HCT116 (cell line): ENCODE results near the gene COL16A1.

ENCODE experiments used
- CBX3 ChIP-seq: IDR thresholded peaks from 2 replicates; pipeline ENCODE4 v1.6.1; 2012; ENCODE audit warnings: low read depth
- CEBPB ChIP-seq: IDR thresholded peaks from 2 replicates; pipeline ENCODE4 v1.6.1; 2012; ENCODE audit warnings: low read depth
- EZH2 ChIP-seq: fragments of 200-600 bp; sonication (generic); IDR thresholded peaks from 2 replicates; pipeline ENCODE4 v1.6.1; 2017; ENCODE audit warnings: antibody characterized with exemption, mixed run types
- EZH2phosphoT487 ChIP-seq: fragments of 200-600 bp; IDR thresholded peaks from 2 replicates; pipeline ENCODE4 v1.6.1; 2018; ENCODE audit warnings: antibody characterized with exemption, borderline replicate concordance
- FOSL1 ChIP-seq: IDR thresholded peaks from 2 replicates; pipeline ENCODE4 v1.6.1; 2012; ENCODE audit warnings: low read depth
- POLR2A ChIP-seq: IDR thresholded peaks from 2 replicates; pipeline ENCODE4 v1.7.0; 2011; ENCODE audit warnings: borderline replicate concordance; ENCODE audit not compliant: insufficient read depth, insufficient read length; ENCODE audit errors: extremely low read depth
- POLR2AphosphoS5 ChIP-seq: IDR thresholded peaks from 2 replicates; pipeline ENCODE4 v1.6.1; 2011; ENCODE audit warnings: mild to moderate bottlenecking, low read depth, low read length, moderate library complexity
- RAD21 ChIP-seq: IDR thresholded peaks from 2 replicates; pipeline ENCODE4 v1.6.1; 2012; ENCODE audit warnings: low read depth, mild to moderate bottlenecking
- SIN3A ChIP-seq: IDR thresholded peaks from 2 replicates; pipeline ENCODE4 v1.6.1; 2012; ENCODE audit warnings: low read depth
- ZFX ChIP-seq: fragments of 450-650 bp; IDR thresholded peaks from 2 replicates; pipeline ENCODE4 v1.6.1; 2017
- TF ChIP-seq, protein P1 (sequence below): IDR thresholded peaks from 2 replicates; pipeline ENCODE4 v1.6.1; 2012; ENCODE audit warnings: low read depth
- TF ChIP-seq, protein P2 (sequence below), 3 experiments: fragments of 200-600 bp in 1 of 3; sonication (generic) in 1 of 3; IDR thresholded peaks in 2 of 3; conservative IDR thresholded peaks in 1 of 3; 2 replicates each; pipeline ENCODE4 v1.5.1; 2012 to 2017; ENCODE audit warnings: low read depth in 2 of 3, low read length in 2 of 3, antibody characterized with exemption in 1 of 3, borderline replicate concordance in 1 of 3, control low read depth in 1 of 3, mild to moderate bottlenecking in 1 of 3, mixed read lengths in 1 of 3, mixed run types in 1 of 3, moderate library complexity in 1 of 3; ENCODE audit not compliant: insufficient read depth in 1 of 3
- TF ChIP-seq, protein P3 (sequence below): IDR thresholded peaks from 2 replicates; pipeline ENCODE4 v1.6.1; 2012

DNA sequence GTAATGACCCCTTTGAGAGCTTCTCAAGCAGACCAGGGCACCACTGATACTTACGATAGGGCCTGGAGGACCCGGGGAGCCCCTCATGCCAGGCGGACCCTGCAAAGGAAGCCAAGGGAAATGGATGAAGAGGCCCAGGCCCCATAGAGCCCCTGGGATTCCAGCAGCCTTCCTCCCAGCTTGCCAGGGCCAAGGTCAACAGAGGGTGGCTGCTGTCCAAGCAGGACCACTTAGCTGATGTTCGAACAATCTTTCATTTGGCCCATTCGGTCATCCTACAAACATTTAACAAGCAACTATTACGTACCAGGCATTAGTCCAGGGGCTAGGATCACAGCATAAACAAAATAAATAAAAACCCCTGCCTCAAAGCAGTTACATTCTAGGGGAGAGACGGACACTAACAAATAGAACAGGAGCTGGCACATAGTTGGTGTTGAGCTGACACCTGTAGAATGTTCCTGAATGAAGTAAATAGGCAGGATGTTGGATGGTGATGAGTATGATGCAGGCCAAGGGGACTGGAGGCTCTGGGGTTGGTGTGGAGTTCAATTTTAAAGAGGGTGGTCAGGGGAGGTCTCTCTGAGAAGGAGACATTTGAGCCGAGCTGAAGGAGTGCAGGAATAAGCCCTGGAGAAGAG is 32.1 kb downstream of the COL16A1 start:
- TF ChIP-seq FOSL1 (no peak), POLR2AphosphoS5 (no peak), ZFX (no peak), EZH2 (no peak), CEBPB (no peak), EZH2phosphoT487 (no peak), CBX3 (no peak), POLR2A (no peak), SIN3A (no peak), RAD21 (no peak)
- TF ChIP-seq, protein P1, sequence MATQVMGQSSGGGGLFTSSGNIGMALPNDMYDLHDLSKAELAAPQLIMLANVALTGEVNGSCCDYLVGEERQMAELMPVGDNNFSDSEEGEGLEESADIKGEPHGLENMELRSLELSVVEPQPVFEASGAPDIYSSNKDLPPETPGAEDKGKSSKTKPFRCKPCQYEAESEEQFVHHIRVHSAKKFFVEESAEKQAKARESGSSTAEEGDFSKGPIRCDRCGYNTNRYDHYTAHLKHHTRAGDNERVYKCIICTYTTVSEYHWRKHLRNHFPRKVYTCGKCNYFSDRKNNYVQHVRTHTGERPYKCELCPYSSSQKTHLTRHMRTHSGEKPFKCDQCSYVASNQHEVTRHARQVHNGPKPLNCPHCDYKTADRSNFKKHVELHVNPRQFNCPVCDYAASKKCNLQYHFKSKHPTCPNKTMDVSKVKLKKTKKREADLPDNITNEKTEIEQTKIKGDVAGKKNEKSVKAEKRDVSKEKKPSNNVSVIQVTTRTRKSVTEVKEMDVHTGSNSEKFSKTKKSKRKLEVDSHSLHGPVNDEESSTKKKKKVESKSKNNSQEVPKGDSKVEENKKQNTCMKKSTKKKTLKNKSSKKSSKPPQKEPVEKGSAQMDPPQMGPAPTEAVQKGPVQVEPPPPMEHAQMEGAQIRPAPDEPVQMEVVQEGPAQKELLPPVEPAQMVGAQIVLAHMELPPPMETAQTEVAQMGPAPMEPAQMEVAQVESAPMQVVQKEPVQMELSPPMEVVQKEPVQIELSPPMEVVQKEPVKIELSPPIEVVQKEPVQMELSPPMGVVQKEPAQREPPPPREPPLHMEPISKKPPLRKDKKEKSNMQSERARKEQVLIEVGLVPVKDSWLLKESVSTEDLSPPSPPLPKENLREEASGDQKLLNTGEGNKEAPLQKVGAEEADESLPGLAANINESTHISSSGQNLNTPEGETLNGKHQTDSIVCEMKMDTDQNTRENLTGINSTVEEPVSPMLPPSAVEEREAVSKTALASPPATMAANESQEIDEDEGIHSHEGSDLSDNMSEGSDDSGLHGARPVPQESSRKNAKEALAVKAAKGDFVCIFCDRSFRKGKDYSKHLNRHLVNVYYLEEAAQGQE = no peak
- TF ChIP-seq, protein P2, sequence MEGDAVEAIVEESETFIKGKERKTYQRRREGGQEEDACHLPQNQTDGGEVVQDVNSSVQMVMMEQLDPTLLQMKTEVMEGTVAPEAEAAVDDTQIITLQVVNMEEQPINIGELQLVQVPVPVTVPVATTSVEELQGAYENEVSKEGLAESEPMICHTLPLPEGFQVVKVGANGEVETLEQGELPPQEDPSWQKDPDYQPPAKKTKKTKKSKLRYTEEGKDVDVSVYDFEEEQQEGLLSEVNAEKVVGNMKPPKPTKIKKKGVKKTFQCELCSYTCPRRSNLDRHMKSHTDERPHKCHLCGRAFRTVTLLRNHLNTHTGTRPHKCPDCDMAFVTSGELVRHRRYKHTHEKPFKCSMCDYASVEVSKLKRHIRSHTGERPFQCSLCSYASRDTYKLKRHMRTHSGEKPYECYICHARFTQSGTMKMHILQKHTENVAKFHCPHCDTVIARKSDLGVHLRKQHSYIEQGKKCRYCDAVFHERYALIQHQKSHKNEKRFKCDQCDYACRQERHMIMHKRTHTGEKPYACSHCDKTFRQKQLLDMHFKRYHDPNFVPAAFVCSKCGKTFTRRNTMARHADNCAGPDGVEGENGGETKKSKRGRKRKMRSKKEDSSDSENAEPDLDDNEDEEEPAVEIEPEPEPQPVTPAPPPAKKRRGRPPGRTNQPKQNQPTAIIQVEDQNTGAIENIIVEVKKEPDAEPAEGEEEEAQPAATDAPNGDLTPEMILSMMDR (IDR thresholded peaks at IDR 0.05 in 2 of 3, conservative IDR thresholded peaks at IDR 0.05 in 1 of 3; ENCODE audit: borderline replicate concordance in 1 of 3, insufficient read depth in 1 of 3, low read depth in 2 of 3, low read length in 2 of 3) = no peak
- TF ChIP-seq, protein P3, sequence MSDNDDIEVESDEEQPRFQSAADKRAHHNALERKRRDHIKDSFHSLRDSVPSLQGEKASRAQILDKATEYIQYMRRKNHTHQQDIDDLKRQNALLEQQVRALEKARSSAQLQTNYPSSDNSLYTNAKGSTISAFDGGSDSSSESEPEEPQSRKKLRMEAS = no peak
